Neural progenitor cell (in vitro differentiated cells): Measurements from ENCODE around the gene MSI2. TPM values are rescaled to one million over a fixed set of nuclear protein-coding genes. Genes with fewer than 3 reads are reported as not detected.

ENCODE experiments used
- DNase-seq: peaks from one replicate; pipeline ENCODE4 v3.0.0-alpha.2; 2016; ENCODE audit warnings: low spot score
- H2AFZ ChIP-seq: fragments of 200-600 bp; sonication (generic); replicated peaks from 2 replicates; pipeline ENCODE4 v1.6.1; 2016; ENCODE audit warnings: antibody characterized with exemption
- H3F3A ChIP-seq: fragments of 200-600 bp; sonication (generic); 2 replicates; pipeline ENCODE4 v1.6.1; 2016; ENCODE audit warnings: antibody characterized with exemption, low read depth
- H3K27ac ChIP-seq: fragments of 200-600 bp; sonication (generic); 2 replicates; pipeline ENCODE4 v1.5.1; 2016; ENCODE audit warnings: mild to moderate bottlenecking
- H3K27me3 ChIP-seq: fragments of 200-600 bp; sonication (generic); 2 replicates; pipeline ENCODE4 v1.6.1; 2016; ENCODE audit warnings: mild to moderate bottlenecking, moderate library complexity
- H3K36me3 ChIP-seq: fragments of 200-600 bp; sonication (generic); 2 replicates; pipeline ENCODE4 v1.5.1; 2016
- H3K4me1 ChIP-seq: fragments of 200-600 bp; sonication (generic); 2 replicates; pipeline ENCODE4 v1.6.1; 2016; ENCODE audit warnings: mixed run types
- H3K4me2 ChIP-seq: fragments of 200-600 bp; sonication (generic); 2 replicates; pipeline ENCODE4 v1.6.1; 2016
- H3K4me3 ChIP-seq: fragments of 200-600 bp; sonication (generic); 2 replicates; pipeline ENCODE4 v1.5.1; 2016
- H3K79me2 ChIP-seq: fragments of 200-600 bp; sonication (generic); 2 replicates; pipeline ENCODE4 v1.6.1; 2016; ENCODE audit warnings: low read depth
- H3K9ac ChIP-seq: fragments of 200-600 bp; sonication (generic); 2 replicates; pipeline ENCODE4 v1.6.1; 2016
- H3K9me3 ChIP-seq: fragments of 200-600 bp; sonication (generic); 2 replicates; pipeline ENCODE4 v1.5.1; 2016; ENCODE audit warnings: low read depth
- H4K20me1 ChIP-seq: fragments of 200-600 bp; sonication (generic); 2 replicates; pipeline ENCODE4 v1.6.1; 2016; ENCODE audit warnings: low read depth
- H3K27ac Mint-ChIP-seq: 3 replicates; pipeline ENCODE4 v1.8.0; 2021; ENCODE audit warnings: mixed read lengths
- H3K27me3 Mint-ChIP-seq: 2 replicates; pipeline ENCODE4 v1.8.0; 2022; ENCODE audit warnings: low read depth, mild to moderate bottlenecking, inconsistent platforms, moderate library complexity, mixed read lengths; ENCODE audit not compliant: insufficient read depth
- H3K36me3 Mint-ChIP-seq: 3 replicates; pipeline ENCODE4 v1.8.0; 2021; ENCODE audit warnings: mixed read lengths
- H3K4me1 Mint-ChIP-seq: 3 replicates; pipeline ENCODE4 v1.8.0; 2021; ENCODE audit warnings: mixed read lengths
- H3K4me3 Mint-ChIP-seq: 3 replicates; pipeline ENCODE4 v1.8.0; 2021; ENCODE audit warnings: mild to moderate bottlenecking, moderate library complexity, mixed read lengths
- H3K9me3 Mint-ChIP-seq: 3 replicates; pipeline ENCODE4 v1.8.0; 2020; ENCODE audit warnings: mixed read lengths
- CTCF ChIP-seq: fragments of 200-600 bp; sonication (generic); IDR thresholded peaks from 2 replicates; pipeline ENCODE4 v1.5.1; 2017; ENCODE audit warnings: antibody characterized with exemption, mild to moderate bottlenecking
- EZH2 ChIP-seq: fragments of 200-600 bp; sonication (generic); IDR thresholded peaks from 2 replicates; pipeline ENCODE4 v1.6.1; 2017; ENCODE audit warnings: antibody characterized with exemption, mild to moderate bottlenecking, moderate library complexity
- EZH2phosphoT487 ChIP-seq: fragments of 200-600 bp; sonication (generic); IDR thresholded peaks from 2 replicates; pipeline ENCODE4 v1.6.1; 2017; ENCODE audit warnings: antibody characterized with exemption
- total RNA-seq: library from RNA; depleted of rRNA; stranded (reverse); fragments of >200 nt; gene quantifications from 2 replicates; pipeline ENCODE4 v1.2.3, GENCODE V29; 2015; ENCODE audit warnings: low replicate concordance

MSI2 gene
- total RNA-seq, 1 donor from 2014 or later, result 96.9 TPM

DNA sequence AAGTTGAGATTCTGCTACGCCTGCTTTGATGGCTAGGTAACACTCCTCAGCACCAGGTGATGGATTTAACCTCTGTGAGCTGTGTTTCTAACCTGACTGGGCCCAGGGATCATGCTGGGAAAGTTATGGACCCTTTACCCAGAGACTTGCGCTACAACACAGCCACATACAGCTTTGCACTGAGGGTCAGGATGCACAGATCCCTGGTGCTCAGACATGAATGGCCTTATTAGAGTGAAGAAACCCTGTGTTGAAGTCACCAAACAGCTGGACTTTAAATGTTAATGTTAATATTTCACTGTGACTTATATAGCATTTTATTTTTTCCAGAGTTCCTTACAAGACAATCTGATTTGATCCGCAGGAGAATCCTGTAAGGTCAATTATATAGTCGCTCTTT, 114.3 kb downstream of the MSI2 start:
- Histone ChIP-seq H2AFZ (no peak overlapping the region), H4K20me1 (peaks cover 51% of the 10 kb centered on the region), H3K4me1 (peaks cover 36% of the 10 kb centered on the region), H3K4me2 (peak overlapping the region; percentile 16), H3K27me3 (no peaks in the 10 kb centered on the region), H3K9me3 (peaks cover 6% of the 10 kb centered on the region), H3K4me3 (no peak overlapping the region), H3K79me2 (peaks cover 98% of the 10 kb centered on the region), H3F3A (peaks cover 24% of the 10 kb centered on the region), H3K36me3 (peaks cover 10% of the 10 kb centered on the region), H3K27ac (peak overlapping the region; percentile 84), H3K9ac (no peak overlapping the region)
- Mint-ChIP-seq H3K36me3 (peaks cover 45% of the 10 kb centered on the region), H3K27me3 (peaks cover 4% of the 10 kb centered on the region), H3K9me3 (peaks cover 24% of the 10 kb centered on the region), H3K4me3 (no peak overlapping the region), H3K4me1 (peaks cover 46% of the 10 kb centered on the region), H3K27ac (peak overlapping the region; percentile 11)
- DNase-seq, result no peak
- TF ChIP-seq EZH2phosphoT487, result no peak
- TF ChIP-seq CTCF, result no peak

DNA sequence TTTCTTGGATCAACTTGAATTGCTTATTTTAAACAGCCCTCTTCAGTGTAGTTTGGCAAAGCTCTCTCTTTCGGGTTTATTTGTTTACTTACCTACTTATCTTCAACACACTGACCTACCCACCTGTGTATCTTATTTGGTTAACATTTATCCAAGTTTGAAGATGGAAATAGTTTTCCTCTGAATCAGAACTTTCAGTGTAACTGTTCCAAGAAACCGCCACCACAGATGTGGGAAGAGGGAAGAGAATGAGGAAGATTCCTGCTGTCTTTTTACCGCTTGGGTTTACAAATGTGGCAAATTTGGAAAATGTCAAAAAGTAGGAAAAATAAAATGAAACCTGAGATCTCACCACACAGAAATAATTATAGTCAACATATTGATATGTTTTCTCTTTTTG, 115.8 kb downstream of the MSI2 start:
- H3K79me2 ChIP-seq, result peaks cover 98% of the 10 kb centered on the region
- peaks cover 25% of the 10 kb centered on the region for H3F3A ChIP-seq
- no peak overlapping the region for H3K4me3 ChIP-seq
- H3K27ac ChIP-seq, result no peak overlapping the region
- H3K27me3 ChIP-seq, result no peaks in the 10 kb centered on the region
- no peak for DNase-seq
- H3K9me3 Mint-ChIP-seq, result peaks cover 24% of the 10 kb centered on the region
- H3K27ac Mint-ChIP-seq, result no peak overlapping the region
- peaks cover 6% of the 10 kb centered on the region for H3K9me3 ChIP-seq
- H3K27me3 Mint-ChIP-seq, result peaks cover 4% of the 10 kb centered on the region
- no peak overlapping the region for H3K4me2 ChIP-seq
- H3K4me1 ChIP-seq, result peaks cover 27% of the 10 kb centered on the region
- H3K36me3 Mint-ChIP-seq, result peaks cover 46% of the 10 kb centered on the region
- peaks cover 35% of the 10 kb centered on the region for H3K4me1 Mint-ChIP-seq
- peaks cover 36% of the 10 kb centered on the region for H4K20me1 ChIP-seq
- H3K4me3 Mint-ChIP-seq, result no peak overlapping the region
- peaks cover 10% of the 10 kb centered on the region for H3K36me3 ChIP-seq
- TF ChIP-seq EZH2phosphoT487 (no peak), CTCF (no peak), EZH2 (no peak)
- H3K9ac ChIP-seq, result no peak overlapping the region
- H2AFZ ChIP-seq, result no peak overlapping the region

- peaks cover 98% of the 10 kb centered on the region for H3K79me2 ChIP-seq
- Mint-ChIP-seq H3K9me3 (peaks cover 24% of the 10 kb centered on the region), H3K27ac (no peak overlapping the region), H3K4me1 (peaks cover 31% of the 10 kb centered on the region), H3K4me3 (no peak overlapping the region), H3K27me3 (peaks cover 4% of the 10 kb centered on the region), H3K36me3 (peaks cover 47% of the 10 kb centered on the region)
- no peaks in the 10 kb centered on the region for H3K27me3 ChIP-seq
- peaks cover 27% of the 10 kb centered on the region for H4K20me1 ChIP-seq
- no peak overlapping the region for H2AFZ ChIP-seq
- peaks cover 34% of the 10 kb centered on the region for H3F3A ChIP-seq
- H3K9ac ChIP-seq, result no peak overlapping the region
- no peak for DNase-seq
- TF ChIP-seq CTCF (no peak), EZH2 (no peak), EZH2phosphoT487 (no peak)
- H3K4me3 ChIP-seq, result no peak overlapping the region
- H3K4me1 ChIP-seq, result peaks cover 24% of the 10 kb centered on the region
- peaks cover 10% of the 10 kb centered on the region for H3K36me3 ChIP-seq
- no peak overlapping the region for H3K27ac ChIP-seq
- peaks cover 6% of the 10 kb centered on the region for H3K9me3 ChIP-seq
- no peak overlapping the region for H3K4me2 ChIP-seq
These were observed 116.7 kb downstream of the MSI2 start for GRCh38 chr17:57373048-57373447.
